Neural cell (in vitro differentiated cells): ENCODE data around the gene TXK.

ENCODE experiments used
- CTCF ChIP-seq: fragments of 450-650 bp; IDR thresholded peaks from 2 replicates; pipeline ENCODE4 v1.5.1; 2014; ENCODE audit warnings: antibody characterized with exemption, mild to moderate bottlenecking, moderate library complexity; ENCODE audit not compliant: poor library complexity, severe bottlenecking
- EP300 ChIP-seq: fragments of 450-650 bp; conservative IDR thresholded peaks from 2 replicates; pipeline ENCODE4 v1.6.1; 2014; ENCODE audit warnings: antibody characterized with exemption, mild to moderate bottlenecking, moderate library complexity; ENCODE audit not compliant: poor library complexity, severe bottlenecking
- EZH2 ChIP-seq: fragments of 200-600, 300-800 bp; shearing (Covaris generic), sonication (generic); IDR thresholded peaks from 2 replicates; pipeline ENCODE4 v1.6.1; 2014; ENCODE audit warnings: antibody characterized with exemption, low read length, borderline replicate concordance, mild to moderate bottlenecking; ENCODE audit not compliant: insufficient read depth, poor library complexity, severe bottlenecking
- MXI1 ChIP-seq: fragments of 450-650 bp; conservative IDR thresholded peaks from 2 replicates; pipeline ENCODE4 v1.6.1; 2014; ENCODE audit warnings: antibody characterized with exemption, mild to moderate bottlenecking; ENCODE audit not compliant: poor library complexity, severe bottlenecking
- POLR2AphosphoS5 ChIP-seq: IDR thresholded peaks from 2 replicates; pipeline ENCODE4 v1.6.1; 2012
- RAD21 ChIP-seq: fragments of 450-650 bp; conservative IDR thresholded peaks from 2 replicates; pipeline ENCODE4 v1.6.1; 2014; ENCODE audit warnings: antibody characterized with exemption, mild to moderate bottlenecking, moderate library complexity
- REST ChIP-seq: IDR thresholded peaks from 2 replicates; pipeline ENCODE4 v1.6.1; 2012; ENCODE audit warnings: borderline replicate concordance
- SMC3 ChIP-seq: fragments of 450-650 bp; conservative IDR thresholded peaks from 2 replicates; pipeline ENCODE4 v1.6.1; 2014; ENCODE audit warnings: antibody characterized with exemption, mild to moderate bottlenecking, moderate library complexity; ENCODE audit not compliant: poor library complexity
- TAF1 ChIP-seq: IDR thresholded peaks from 2 replicates; pipeline ENCODE4 v1.6.1; 2012; ENCODE audit warnings: low read depth

- TF ChIP-seq EZH2 = no peak
- no peak for TF ChIP-seq RAD21
- TF ChIP-seq CTCF = no peak
- no peak for TF ChIP-seq SMC3
- no peak for TF ChIP-seq POLR2AphosphoS5
- no peak for TF ChIP-seq REST
- TF ChIP-seq EP300 = no peak
- TF ChIP-seq TAF1 = no peak
- no peak for TF ChIP-seq MXI1
These were observed 60.4 kb downstream of the TXK start for GRCh38 chr4:48073567-48074103.
